Measurements from ENCODE around the gene TSHZ2.
A peak's percentile ranks its signal among the peaks of the same experiment; 100 is the strongest.

The TSHZ2 gene

DNA sequence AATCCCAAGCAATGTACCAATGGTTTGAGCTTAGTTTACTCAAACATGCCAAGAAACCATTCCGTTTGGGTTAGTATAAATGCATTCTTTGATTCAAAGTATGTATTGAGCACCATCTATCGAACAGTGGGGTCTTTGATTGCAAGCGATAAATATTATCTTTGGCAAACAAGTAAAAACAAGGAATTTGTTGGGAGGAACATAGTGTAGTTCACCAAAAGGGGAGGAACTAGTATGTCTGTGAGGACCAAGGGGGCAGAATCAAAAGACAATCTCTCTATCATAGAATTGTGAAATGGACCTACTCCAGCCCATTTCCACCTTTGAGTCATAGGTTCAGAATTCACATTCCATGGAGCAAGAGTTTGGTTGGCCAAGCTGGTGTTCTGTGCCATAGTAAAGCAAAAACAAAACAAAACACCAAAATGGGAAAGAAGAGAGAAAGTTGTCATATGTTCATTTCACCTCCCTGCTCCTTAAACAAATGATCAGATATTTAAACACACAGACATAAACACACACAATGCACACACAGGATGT, 266.0 kb downstream of the TSHZ2 start:
- DNase-seq (ENCODE audit: low read depth, low spot score) = peak; percentile 55

DNA sequence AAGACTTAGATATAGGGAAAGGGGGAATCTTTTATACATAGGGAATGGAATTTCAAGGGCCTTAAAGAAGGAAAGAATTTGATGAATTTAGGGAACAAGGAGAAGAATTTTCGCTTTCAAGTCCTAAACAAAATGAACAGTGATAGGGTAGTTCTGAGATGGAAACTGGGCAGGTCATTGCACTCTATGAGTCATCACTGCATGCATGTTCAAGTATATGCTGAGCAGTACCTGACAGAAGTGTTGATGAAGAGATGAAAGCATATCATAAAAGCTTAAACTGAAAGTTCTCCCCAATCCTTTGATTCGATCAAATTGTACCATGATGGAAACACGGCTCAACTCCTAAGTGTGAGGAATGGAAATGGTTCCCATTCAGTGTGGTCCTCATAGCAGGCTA, 271.0 kb downstream of the TSHZ2 start:
- DNase-seq (ENCODE audit: low read depth, low spot score) = no peak

DNA sequence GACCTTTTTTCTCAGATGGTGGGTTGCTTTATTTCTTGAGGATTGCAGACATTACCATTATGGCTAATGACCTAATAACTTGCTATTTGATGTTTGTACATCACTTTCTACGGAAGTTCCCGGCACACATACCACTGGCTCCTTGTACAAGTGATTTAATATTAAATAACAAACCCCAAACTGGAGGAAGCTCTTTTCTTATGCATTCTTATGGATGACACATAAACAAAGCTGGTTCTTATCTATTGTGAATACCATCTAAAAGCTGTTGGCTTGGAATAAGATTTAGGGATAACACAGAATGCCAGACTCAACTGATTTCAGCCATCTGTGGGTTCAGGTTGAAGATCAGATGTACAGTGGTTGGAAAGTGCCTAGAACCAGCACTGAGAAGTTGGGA, 272.6 kb downstream of the TSHZ2 start:
- no peak for DNase-seq (ENCODE audit: low read depth, low spot score)

DNA sequence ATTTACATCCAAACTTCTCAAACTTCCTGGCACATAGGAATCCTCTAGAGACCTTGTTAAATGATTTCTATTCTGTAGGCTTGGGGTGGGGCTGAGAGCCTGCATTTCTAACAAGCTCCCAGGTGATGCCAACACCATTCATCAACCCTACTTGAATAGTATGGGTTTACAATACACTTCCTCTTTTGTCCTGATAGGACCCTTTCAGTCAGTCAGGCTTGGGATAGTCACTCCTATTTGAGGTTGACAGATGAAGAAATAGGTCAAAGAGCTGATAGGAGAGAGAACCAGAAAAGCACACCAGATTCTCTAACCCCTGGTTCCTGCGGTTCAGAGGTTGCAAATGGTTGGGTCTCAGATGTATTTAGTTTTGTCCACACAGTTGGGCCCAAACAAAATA, 273.4 kb downstream of the TSHZ2 start:
- DNase-seq (ENCODE audit: low read depth, low spot score) = no peak

DNA sequence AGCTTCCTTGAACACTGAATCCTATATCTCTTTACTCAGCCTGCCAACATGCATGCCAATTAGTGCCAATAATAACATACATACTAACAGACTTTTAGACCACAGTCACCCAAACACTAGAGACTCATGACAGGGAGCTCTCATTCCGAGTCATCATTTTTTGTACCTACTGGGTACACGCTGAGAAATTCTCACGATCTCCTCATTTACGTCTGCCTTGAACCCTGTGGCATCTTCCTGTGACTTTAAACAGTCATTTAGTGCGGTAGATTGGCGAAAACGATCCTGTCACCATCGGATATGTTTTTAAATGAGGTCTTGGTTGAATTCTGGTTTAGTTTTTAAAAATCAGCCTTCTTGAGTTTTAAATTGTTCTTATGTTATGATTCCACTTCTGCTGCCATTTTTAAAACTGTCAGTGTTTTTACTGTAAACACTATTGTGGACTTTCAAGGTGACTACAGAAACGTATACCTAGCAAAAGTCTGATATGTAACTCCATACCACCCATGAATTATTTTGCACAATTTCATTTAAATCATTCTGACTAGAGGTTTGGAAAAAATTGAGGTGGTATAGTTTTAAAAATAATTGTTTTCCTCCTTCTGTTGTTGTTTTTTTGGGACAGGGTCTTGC, 275.4 kb downstream of the TSHZ2 start:
- DNase-seq (ENCODE audit: low read depth, low spot score) = peak; percentile 56

DNA sequence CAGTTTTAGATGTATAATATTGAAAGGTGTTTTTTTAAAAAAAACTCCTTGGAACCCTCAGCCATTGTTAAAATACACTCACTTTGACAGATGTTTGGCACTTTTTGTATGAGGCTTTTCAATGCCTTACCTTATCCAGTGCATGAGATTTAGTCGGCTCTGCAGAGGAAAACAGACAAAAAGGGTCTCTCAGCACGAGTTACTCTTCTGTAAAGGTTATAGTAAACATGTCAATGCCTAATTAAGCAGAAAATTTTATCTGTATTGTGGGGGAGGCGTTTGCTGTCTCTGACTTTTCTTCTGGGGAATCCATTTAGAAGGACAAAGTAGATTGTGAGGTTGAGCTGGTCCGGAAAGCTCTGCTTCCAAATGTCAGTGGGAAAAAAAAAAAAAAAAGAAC, 278.3 kb downstream of the TSHZ2 start:
- DNase-seq (ENCODE audit: low read depth, low spot score) = no peak

DNA sequence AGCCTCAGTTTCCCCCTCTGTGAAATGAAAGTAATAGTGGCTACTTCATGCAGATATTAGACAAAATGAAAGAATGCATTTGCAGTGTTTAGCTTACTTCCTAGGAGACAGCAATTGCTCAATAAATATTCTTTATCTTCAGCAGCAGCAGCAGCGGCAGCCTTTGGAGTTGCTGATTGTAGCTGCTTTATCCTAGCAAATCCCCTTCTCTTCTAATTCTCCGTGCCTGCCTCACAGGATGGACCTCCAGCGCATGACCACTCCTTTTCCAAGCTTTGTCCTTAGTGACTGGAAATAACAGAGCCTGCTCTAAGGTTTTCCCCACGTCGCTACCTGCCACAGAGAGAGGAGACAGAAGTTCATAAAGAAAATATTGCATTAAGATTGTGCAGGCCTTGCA, 279.8 kb downstream of the TSHZ2 start:
- no peak for DNase-seq (ENCODE audit: low read depth, low spot score)

DNA sequence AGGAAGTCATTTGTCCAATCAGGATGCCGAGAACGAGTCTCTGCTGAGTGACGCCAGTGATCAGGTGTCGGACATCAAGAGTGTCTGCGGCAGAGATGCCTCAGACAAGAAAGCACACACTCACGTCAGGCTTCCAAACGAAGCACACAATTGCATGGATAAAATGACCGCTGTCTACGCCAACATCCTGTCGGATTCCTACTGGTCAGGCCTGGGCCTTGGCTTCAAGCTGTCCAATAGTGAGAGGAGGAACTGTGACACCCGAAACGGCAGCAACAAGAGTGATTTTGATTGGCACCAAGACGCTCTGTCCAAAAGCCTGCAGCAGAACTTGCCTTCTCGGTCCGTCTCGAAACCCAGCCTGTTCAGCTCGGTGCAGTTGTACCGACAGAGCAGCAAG, 281.5 kb downstream of the TSHZ2 start:
- no peak for DNase-seq (ENCODE audit: low read depth, low spot score)

DNA sequence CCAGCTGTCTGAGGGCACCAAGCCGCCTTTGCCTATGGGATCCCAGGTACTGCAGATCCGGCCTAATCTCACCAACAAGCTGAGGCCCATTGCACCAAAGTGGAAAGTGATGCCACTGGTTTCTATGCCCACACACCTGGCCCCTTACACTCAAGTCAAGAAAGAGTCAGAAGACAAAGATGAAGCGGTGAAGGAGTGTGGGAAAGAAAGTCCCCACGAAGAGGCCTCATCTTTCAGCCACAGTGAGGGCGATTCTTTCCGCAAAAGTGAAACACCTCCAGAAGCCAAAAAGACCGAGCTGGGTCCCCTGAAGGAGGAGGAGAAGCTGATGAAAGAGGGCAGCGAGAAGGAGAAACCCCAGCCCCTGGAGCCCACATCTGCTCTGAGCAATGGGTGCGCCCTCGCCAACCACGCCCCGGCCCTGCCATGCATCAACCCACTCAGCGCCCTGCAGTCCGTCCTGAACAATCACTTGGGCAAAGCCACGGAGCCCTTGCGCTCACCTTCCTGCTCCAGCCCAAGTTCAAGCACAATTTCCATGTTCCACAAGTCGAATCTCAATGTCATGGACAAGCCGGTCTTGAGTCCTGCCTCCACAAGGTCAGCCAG, 283.0 kb downstream of the TSHZ2 start:
- no peak for DNase-seq (ENCODE audit: low read depth, low spot score)

DNA sequence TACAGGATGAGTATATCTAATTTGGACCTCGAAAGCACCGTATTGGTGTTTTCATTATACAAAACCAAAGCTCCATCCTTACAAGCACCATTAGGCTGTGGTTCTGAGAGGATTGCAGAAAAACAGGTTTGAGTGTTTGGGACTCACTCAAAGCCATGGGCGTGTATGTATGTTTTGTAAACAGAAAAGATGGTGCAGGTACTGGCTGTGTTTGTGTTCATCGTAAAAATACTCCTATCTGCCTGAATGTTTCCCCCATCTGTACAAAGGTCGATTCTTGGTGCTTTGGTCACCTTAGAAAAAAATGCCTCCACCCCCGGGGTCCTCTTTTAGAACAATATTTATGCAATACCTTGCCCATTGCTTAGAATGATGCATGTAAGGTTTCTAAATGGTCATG, 286.6 kb downstream of the TSHZ2 start:
- DNase-seq (ENCODE audit: low read depth, low spot score) = no peak

DNA sequence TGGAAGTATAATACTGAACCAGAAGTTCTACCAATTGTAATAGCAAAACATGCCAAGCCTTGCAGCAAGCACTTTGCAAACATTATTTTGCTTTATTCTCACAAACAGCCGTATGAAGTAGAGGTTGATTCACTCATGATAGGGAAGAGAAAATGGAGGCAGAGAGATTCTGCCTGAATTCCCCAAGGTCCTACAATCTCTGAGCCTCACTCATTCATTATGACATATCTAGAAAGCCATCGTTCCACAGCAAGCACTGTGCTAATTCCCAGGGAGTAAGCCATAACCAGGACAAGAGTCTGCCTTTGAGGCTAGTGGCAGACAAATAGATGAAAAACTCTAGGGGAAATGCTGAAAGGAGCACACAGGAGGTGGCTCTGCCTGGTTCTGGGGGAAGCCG, 288.0 kb downstream of the TSHZ2 start:
- DNase-seq (ENCODE audit: low read depth, low spot score) = no peak

DNA sequence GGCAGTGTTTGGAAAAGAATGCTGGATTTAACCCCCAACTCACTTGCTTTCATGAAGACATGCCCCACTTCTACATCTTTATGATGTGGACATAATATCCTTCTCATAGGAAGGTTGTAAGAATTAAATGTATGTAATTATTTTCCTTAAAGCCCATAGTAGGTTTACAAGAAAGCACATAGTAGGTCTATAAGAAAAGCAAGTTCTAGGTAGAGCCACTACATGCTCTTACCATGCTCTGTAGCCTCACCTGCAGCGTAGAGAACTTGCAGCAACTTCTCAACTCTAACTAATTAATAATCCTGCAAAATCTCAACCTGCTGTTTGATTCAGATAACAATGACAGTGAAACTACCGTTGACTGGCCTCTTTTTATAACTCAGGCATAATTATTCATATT, 288.4 kb downstream of the TSHZ2 start:
- DNase-seq (ENCODE audit: low read depth, low spot score) = no peak

DNA sequence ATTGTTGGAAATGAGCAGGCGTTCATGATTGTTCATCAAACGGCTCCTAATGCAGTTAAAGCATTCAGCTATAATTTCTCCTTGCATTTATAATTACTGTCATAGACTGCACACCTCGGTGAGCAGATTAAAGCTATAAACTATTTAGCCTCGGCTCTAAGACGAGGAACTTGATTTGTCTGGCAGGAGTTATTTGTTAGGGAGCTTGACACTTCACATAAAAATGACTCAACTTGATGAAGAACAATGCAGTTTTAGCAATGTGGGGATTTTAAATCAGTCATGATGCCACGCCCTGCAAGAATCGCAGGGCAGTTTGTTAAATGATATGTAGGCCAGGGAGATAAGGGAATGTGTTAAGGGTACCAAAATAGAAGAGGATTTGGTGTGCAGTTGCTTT, 290.2 kb downstream of the TSHZ2 start:
- DNase-seq (ENCODE audit: low read depth, low spot score) = no peak

DNA sequence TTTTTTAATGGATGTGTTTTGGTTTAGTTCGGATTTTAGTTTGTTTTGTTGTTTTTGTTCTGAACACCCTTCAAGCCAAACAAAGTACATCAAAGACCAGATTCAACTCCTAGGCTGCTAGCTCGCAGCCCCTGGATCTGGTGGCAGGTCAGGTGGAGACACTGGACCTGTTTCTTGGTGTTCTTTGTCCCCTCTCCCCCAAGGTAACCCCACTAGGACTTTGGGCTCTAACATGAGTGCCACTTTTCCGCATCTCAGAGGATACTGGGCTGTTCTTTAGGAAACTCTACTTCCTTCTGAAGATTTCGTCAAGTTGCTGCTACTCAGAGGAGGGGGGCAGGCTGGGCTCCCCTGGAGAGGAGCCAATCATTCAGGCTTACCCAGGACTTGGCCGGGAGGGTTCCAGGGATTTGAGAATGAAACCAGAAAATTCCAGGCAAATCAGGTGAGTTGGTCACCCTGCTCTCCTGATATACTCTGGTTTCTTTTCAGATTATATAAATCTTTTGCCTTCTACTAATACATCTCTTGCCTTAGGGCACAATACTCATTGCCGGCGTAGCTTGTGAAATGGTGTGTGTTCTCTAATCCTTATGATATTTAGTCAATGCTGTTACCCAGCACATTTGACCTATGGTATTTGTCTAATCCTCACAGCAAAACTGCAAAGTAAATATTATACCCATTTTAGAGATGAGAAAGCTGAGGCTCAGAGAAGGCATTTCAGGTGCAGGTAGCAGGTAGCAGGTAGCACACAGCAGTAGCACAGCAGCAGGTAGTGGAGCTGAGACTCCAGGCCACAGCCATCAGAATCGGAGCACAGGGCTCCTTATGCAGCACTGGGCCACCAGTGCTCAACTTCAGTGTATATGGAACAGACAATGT, 291.6 kb downstream of the TSHZ2 start:
- no peak for DNase-seq (ENCODE audit: low read depth, low spot score)

DNA sequence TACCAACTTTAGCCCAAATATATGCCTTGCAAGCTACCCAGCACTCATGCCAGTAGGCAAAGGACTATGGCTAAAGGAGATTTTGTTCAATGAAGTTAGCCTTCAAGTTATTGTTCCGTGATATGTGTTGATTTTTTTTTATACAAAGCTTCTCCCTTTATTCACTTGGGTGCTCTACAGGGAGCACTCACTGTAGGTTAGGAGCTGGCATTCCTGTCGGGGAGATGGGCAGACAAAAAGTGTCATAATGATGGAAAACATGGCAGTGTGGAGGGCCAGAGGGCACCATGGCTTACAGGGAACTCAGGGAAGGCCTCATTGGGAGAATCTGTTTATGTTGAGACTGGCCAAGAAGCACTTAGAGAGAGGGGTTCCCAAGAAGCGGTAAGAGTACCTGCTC, 292.4 kb downstream of the TSHZ2 start:
- DNase-seq (ENCODE audit: low read depth, low spot score) = no peak

DNA sequence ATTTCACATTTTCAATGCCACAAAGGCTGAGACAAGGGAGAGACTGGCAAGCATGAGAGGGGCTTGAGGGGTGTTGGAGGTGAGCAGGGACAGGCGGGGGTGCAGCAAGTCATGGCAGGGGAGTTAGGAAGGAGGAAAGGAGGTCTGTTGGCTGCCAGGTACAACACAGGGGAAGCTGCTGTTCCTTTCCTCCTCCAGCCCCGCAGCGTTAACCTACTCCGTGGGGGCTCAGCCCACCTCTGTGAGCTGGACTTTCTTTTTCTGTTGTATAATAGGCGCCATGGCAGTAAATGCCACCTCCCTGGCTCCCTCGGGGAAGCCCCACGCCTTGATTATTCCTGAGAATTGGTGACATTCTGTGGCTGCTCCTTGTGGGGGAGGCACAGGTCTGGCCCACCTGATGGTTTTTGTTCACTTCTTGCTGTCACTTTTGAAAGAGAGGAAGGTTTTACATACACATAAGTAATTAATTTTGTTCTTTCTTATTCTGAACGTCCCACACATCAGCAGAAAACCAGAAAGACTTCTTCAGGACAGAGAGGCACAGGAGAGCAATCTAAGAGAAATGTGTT, 293.2 kb downstream of the TSHZ2 start:
- no peak for DNase-seq (ENCODE audit: low read depth, low spot score)

DNA sequence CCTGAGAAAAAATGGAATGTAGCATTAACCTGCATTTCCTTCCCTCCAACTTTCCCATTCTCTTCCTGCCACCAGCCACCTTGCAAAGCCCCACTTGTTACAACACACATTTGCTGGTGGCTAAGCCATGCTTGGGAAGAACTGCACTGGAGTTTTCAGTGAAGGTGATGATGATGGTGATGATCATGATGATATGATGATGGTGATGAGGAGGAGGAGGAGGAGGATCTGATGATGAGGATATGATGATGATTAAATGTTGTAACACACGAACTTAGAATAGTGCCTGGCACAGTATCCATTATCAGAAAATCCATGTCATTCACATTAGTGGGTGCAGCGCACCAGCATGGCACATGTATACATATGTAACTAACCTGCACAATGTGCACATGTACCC, 297.2 kb downstream of the TSHZ2 start:
- DNase-seq (ENCODE audit: low read depth, low spot score) = no peak

DNA sequence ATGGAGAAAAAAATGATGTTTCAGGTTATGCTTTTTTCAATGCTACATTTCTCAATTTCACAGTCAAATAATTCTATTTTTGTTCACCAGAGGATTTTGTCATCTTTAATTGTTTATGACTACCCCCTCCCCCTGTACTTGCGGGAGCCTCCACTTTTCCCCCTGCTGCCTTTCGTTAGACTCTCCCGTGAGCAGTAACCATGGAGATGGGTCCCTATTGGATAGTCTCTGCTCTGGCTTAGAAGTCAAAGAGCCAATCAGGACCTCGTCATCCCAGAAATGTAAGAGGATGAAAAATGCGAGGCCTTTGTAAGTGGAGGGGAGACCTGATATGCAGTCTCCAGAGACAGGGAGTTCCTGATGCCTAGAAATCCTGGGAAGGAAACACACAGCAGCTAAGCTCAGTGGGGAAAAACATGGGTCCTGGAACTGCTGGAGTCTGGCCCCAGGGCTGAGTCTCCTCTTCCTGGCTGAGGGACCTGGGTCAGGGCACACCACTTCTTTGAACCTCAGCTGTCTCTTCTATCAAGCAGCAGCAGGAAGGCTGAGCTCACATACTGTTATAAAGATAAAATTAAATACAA, 298.7 kb downstream of the TSHZ2 start:
- no peak for DNase-seq (ENCODE audit: low read depth, low spot score)

DNA sequence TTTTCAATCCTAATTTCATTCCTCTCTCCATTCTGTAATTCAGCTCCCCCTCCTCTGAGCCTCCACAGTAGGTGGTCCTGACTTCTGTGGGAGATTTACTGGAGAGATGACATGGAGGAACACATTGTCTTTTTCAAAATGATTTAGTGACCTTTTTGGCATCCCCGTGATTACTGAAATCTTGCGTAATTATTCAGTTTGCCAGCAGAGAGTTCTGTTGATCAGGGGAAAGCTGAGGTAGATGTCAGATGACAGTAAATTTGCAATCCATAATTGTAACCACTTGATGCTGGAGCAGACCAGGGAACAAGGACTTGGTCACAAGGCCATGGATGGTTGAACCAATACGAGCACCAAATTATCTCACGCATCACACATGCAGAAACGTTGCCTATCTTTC, 302.2 kb downstream of the TSHZ2 start:
- no peak for DNase-seq (ENCODE audit: low read depth, low spot score)

DNA sequence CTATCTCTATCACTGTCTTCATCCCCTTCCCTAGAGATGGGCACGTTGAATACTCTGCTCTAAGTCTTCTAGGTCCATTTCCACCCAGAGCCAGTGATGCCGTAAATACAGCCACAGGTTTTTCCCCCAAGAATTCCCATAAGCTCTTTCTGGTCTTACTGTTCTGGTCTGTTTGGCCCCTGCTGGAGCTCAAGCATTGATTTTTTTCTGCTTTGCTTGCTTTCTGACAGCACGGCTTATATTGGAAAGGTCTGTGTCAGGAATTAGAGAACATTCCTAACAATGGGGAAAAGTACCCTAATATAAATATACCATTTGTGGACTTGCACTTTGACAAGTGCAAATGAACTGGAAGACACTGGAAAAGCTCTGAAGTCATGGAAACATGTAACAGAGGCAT, 302.6 kb downstream of the TSHZ2 start:
- DNase-seq (ENCODE audit: low read depth, low spot score) = no peak

DNA sequence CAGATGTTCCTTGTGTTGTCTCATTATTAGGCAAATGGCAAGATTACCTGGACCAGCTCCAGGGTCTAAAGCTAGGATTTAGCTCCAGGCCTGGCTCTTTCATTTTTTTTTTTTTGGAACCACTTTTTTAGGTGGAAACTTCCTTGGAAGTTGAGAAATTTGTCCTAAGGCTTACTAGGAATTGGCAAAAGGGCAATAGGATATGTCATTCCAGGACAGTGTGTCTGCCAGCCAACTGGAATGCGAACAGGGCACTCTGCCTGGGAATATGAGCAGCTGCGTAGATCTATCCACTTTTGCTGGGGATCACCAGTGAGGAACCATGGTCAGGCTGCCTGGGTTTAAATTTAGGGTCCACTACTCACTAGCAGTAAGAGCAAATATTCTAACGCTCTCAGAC, 304.0 kb downstream of the TSHZ2 start:
- no peak for DNase-seq (ENCODE audit: low read depth, low spot score)

DNA sequence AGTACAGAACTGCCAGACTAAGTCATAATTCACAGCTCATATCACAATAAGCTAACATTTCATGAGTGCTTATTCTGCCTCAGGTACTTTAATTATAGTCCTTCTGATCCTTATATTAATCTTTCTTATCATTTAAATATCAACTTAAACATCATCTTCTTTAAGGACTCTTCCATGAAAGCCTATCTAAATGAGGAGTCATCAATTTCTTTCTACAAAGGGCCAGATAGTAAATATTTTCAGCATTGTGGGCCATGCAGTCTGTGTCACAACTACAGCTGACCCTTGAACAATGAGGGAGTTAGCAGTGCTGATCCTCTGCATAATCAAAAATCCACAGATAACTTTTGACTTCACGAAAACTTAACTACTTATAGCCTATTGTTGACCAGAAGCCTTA, 306.4 kb downstream of the TSHZ2 start:
- no peak for DNase-seq (ENCODE audit: low read depth, low spot score)

Measured in astrocyte of the hippocampus (primary cell).